ENCODE data around the gene SPDL1. TPM values are rescaled to one million over a fixed set of nuclear protein-coding genes. Genes with fewer than 3 reads are reported as not detected.

The SPDL1 gene
- total and polyA plus RNA-seq, 2 of the 8 experiments (the other 6 are each of a cell fraction or from before 2014, with no cell fraction given) = 16.9 to 44.5 TPM

DNA sequence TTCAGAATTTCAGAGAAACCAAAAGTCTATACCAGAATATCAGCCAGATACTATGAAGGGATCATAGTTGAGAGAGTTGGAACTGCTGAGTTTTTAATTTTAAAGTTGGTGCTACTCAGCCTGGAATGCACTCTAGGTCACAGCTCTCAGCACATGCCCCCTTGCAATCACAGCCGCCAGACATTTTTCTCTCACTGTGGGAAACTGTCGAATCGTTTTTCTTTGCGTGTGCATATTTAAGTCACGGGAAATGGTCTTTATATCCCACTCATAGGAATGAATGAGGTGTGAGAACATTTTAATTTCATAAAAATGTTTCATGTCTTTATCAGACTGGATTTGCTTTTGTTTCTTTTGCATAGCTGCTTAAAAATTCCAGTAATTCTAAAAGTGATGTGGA lies 12.2 kb upstream of the SPDL1 start:
- H3K23me2 ChIP-seq (ENCODE audit: low read depth, low read length) = no peaks in the 10 kb centered on the region
- 87% methylated on average over 5 of the region's 5 CpGs; no CpG with 5 or more reads in 1 of the 2 experiments for WGBS, 2 experiments (ENCODE audit: extremely low coverage in 1 of 2, insufficient coverage in 1 of 2, insufficient read length in 1 of 2, insufficient replicate concordance in 2 of 2, low coverage in 1 of 2, low lambda C conversion rate in 2 of 2, missing lambda C conversion rate in 1 of 2)
- H3K27me3 ChIP-seq (replicated peaks in 1 of 4; ENCODE audit: control insufficient read depth in 3 of 4, extremely low read depth in 1 of 4, insufficient read depth in 3 of 4, low read length in 3 of 4) = no peaks in the 10 kb centered on the region
- DNase-seq (ENCODE audit: low read depth in 1 of 2, low spot score in 2 of 2) = no peak
- ChIA-PET POLR2A (ENCODE audit: partially characterized antibody) (no interaction called here), CTCF (ENCODE audit: partially characterized antibody) (interaction anchor here (1.0 to 1.2 kb wide), 4 partner anchors 8 to 584 kb away, joined by 3 to 6 read pairs (median 4); no protein-coding TSS in a partner anchor)
- H3K23ac ChIP-seq (ENCODE audit: insufficient read length) = no peak overlapping the region
- no peak overlapping the region for H2AFZ ChIP-seq (ENCODE audit: low read length)
- no peaks in the 10 kb centered on the region for H3K4me1 ChIP-seq (replicated peaks in 1 of 4; ENCODE audit: control insufficient read depth in 3 of 4, insufficient read depth in 4 of 4, low read length in 3 of 4)
- no peak for FAIRE-seq
- no peak overlapping the region for H4K5ac ChIP-seq (ENCODE audit: insufficient read length, low read depth, low read length)
- H3K4me2 ChIP-seq (ENCODE audit: insufficient read depth in 1 of 2, low read depth in 2 of 2, low read length in 2 of 2) = no peak overlapping the region
- H3K14ac ChIP-seq (ENCODE audit: insufficient read length) = no peak overlapping the region
- no peak overlapping the region for H2BK20ac ChIP-seq (ENCODE audit: low read length)
- H2BK120ac ChIP-seq (replicated peaks; ENCODE audit: low read depth, low read length) = no peak overlapping the region
- no peaks in the 10 kb centered on the region for H3K36me3 ChIP-seq (ENCODE audit: control insufficient read depth in 2 of 4, insufficient read depth in 4 of 4, low read length in 3 of 4)
- no peaks in the 10 kb centered on the region for H3K79me2 ChIP-seq (ENCODE audit: control insufficient read depth in 1 of 2, insufficient read depth in 2 of 2, low read length in 2 of 2)
- H3K9me3 ChIP-seq (ENCODE audit: insufficient read depth in 2 of 2, low read depth in 1 of 2, low read length in 1 of 2) = no peaks in the 10 kb centered on the region
- H3K18ac ChIP-seq (ENCODE audit: extremely low read depth, low read length) = no peak overlapping the region
- H2BK5ac ChIP-seq (ENCODE audit: low read depth, low read length) = no peak overlapping the region
- H2BK15ac ChIP-seq (ENCODE audit: low read length) = no peak overlapping the region
- no peak overlapping the region for H4K91ac ChIP-seq (replicated peaks; ENCODE audit: insufficient read length, low read length)
- TF ChIP-seq GTF2F1 (IDR thresholded peaks at IDR 0.05; ENCODE audit: borderline replicate concordance, low read depth, low read length) (no peak), TEAD4 (IDR thresholded peaks at IDR 0.05; ENCODE audit: low read depth, low read length) (no peak), KDM5A (IDR thresholded peaks at IDR 0.05; ENCODE audit: low read length) (no peak), EGR1 (IDR thresholded peaks at IDR 0.05; ENCODE audit: borderline replicate concordance, low read depth, low read length) (no peak), TAF1 (IDR thresholded peaks at IDR 0.05; ENCODE audit: low read depth, low read length) (no peak), HDAC6 (IDR thresholded peaks at IDR 0.05; ENCODE audit: low read depth, low read length) (no peak)
- TF ChIP-seq, protein P1, sequence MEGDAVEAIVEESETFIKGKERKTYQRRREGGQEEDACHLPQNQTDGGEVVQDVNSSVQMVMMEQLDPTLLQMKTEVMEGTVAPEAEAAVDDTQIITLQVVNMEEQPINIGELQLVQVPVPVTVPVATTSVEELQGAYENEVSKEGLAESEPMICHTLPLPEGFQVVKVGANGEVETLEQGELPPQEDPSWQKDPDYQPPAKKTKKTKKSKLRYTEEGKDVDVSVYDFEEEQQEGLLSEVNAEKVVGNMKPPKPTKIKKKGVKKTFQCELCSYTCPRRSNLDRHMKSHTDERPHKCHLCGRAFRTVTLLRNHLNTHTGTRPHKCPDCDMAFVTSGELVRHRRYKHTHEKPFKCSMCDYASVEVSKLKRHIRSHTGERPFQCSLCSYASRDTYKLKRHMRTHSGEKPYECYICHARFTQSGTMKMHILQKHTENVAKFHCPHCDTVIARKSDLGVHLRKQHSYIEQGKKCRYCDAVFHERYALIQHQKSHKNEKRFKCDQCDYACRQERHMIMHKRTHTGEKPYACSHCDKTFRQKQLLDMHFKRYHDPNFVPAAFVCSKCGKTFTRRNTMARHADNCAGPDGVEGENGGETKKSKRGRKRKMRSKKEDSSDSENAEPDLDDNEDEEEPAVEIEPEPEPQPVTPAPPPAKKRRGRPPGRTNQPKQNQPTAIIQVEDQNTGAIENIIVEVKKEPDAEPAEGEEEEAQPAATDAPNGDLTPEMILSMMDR (IDR thresholded peaks at IDR 0.05; ENCODE audit: control extremely low read depth in 1 of 3, insufficient read depth in 1 of 3, low read depth in 1 of 3, low read length in 3 of 3) = no peak
- H4K8ac ChIP-seq (ENCODE audit: extremely low read depth, insufficient read depth, low read length) = no peak overlapping the region
- no peak overlapping the region for H2BK12ac ChIP-seq (ENCODE audit: low read depth, low read length)
- no peak overlapping the region for H3K27ac ChIP-seq (ENCODE audit: low read depth, low read length)
- H2AK5ac ChIP-seq (ENCODE audit: low read depth, low read length) = no peak overlapping the region
- H3K9ac ChIP-seq (replicated peaks in 1 of 4; ENCODE audit: extremely low read depth in 1 of 4, low read depth in 3 of 4, low read length in 3 of 4) = no peak overlapping the region
- H3K4me3 ChIP-seq (ENCODE audit: extremely low read depth in 1 of 4, insufficient read depth in 2 of 4, low read depth in 3 of 4, low read length in 4 of 4) = no peak overlapping the region
- no peak overlapping the region for H3K56ac ChIP-seq (replicated peaks; ENCODE audit: insufficient read length, low read depth, low read length)
- H4K20me1 ChIP-seq (replicated peaks in 1 of 2; ENCODE audit: control insufficient read depth in 1 of 2, insufficient read depth in 2 of 2, low read length in 2 of 2) = no peaks in the 10 kb centered on the region
- no peak overlapping the region for H3K4ac ChIP-seq (replicated peaks; ENCODE audit: insufficient read length, low read depth, low read length)
- no peaks in the 10 kb centered on the region for H3K79me1 ChIP-seq (ENCODE audit: low read depth, low read length)
